Skeletal muscle satellite cell (primary cell): ENCODE results near the gene P2RY8.
A peak's percentile ranks its signal among the peaks of the same experiment; 100 is the strongest.
"Not testable (repeated sequence)": the region's sequence is repeated elsewhere in the genome, so short reads cannot be mapped to it uniquely, and the experiment has no call there.

ENCODE experiments used
- H3K27me3 ChIP-seq: 2 replicates; pipeline ENCODE4 v1.7.0; 2013; ENCODE audit warnings: low read length; ENCODE audit not compliant: control insufficient read depth, insufficient read depth
- H3K36me3 ChIP-seq: 2 replicates; pipeline ENCODE4 v1.7.0; 2013; ENCODE audit warnings: mild to moderate bottlenecking, control low read depth, low read length; ENCODE audit not compliant: insufficient read depth
- H3K4me1 ChIP-seq: 2 replicates; pipeline ENCODE4 v1.7.0; 2013; ENCODE audit warnings: low read length; ENCODE audit not compliant: control insufficient read depth, insufficient read depth
- H3K4me2 ChIP-seq: 2 replicates; pipeline ENCODE4 v1.7.0; 2013; ENCODE audit warnings: mild to moderate bottlenecking, low read length
- H3K4me3 ChIP-seq: 2 replicates; pipeline ENCODE4 v1.7.0; 2013; ENCODE audit warnings: low read length
- H3K9ac ChIP-seq: 2 replicates; pipeline ENCODE4 v1.7.0; 2013; ENCODE audit warnings: mild to moderate bottlenecking, low read depth, low read length, moderate library complexity
- H3K9me3 ChIP-seq: replicated peaks from 2 replicates; pipeline ENCODE4 v1.7.0; 2013; ENCODE audit warnings: mild to moderate bottlenecking, control low read depth, low read length

Gene P2RY8

GRCh38 chrX:1480082-1480785 lies 56.8 kb downstream of the P2RY8 start:
- no peaks in the 10 kb centered on the region for H3K36me3 ChIP-seq
- H3K4me3 ChIP-seq, result no peak overlapping the region
- no peaks in the 10 kb centered on the region for H3K27me3 ChIP-seq
- H3K9me3 ChIP-seq, result no peaks in the 10 kb centered on the region
- no peak overlapping the region for H3K4me2 ChIP-seq
- H3K9ac ChIP-seq, result no peak overlapping the region
- peaks cover 2% of the 10 kb centered on the region for H3K4me1 ChIP-seq

GRCh38 chrX:1477801-1478458 lies 59.1 kb downstream of the P2RY8 start:
- H3K9me3 ChIP-seq, result no peaks in the 10 kb centered on the region
- H3K36me3 ChIP-seq, result no peaks in the 10 kb centered on the region
- H3K27me3 ChIP-seq, result no peaks in the 10 kb centered on the region
- H3K4me3 ChIP-seq, result no peak overlapping the region
- H3K4me2 ChIP-seq, result no peak overlapping the region
- H3K9ac ChIP-seq, result no peak overlapping the region
- peaks cover 2% of the 10 kb centered on the region for H3K4me1 ChIP-seq

GRCh38 chrX:1477229-1477628 lies 59.8 kb downstream of the P2RY8 start:
- Histone ChIP-seq H3K27me3 (no peaks in the 10 kb centered on the region), H3K4me2 (no peak overlapping the region), H3K4me3 (no peak overlapping the region), H3K36me3 (no peaks in the 10 kb centered on the region), H3K9ac (no peak overlapping the region), H3K9me3 (no peaks in the 10 kb centered on the region), H3K4me1 (peaks cover 2% of the 10 kb centered on the region)

GRCh38 chrX:1476682-1477081 lies 60.3 kb downstream of the P2RY8 start:
- Histone ChIP-seq H3K4me3 (no peak overlapping the region), H3K27me3 (no peaks in the 10 kb centered on the region), H3K9ac (no peak overlapping the region), H3K9me3 (no peaks in the 10 kb centered on the region), H3K4me2 (no peak overlapping the region), H3K36me3 (no peaks in the 10 kb centered on the region), H3K4me1 (peaks cover 2% of the 10 kb centered on the region)

- Histone ChIP-seq H3K9me3 (no peaks in the 10 kb centered on the region), H3K4me1 (no peaks in the 10 kb centered on the region), H3K36me3 (no peaks in the 10 kb centered on the region), H3K27me3 (no peaks in the 10 kb centered on the region), H3K9ac (no peak overlapping the region), H3K4me3 (no peak overlapping the region), H3K4me2 (no peak overlapping the region)
These were observed 61.1 kb downstream of the P2RY8 start for GRCh38 chrX:1475881-1476280.

- Histone ChIP-seq H3K4me2 (no peak overlapping the region), H3K4me1 (no peaks in the 10 kb centered on the region), H3K27me3 (no peaks in the 10 kb centered on the region), H3K4me3 (no peak overlapping the region), H3K9ac (no peak overlapping the region), H3K36me3 (no peaks in the 10 kb centered on the region), H3K9me3 (no peaks in the 10 kb centered on the region)
These were observed 61.5 kb downstream of the P2RY8 start for GRCh38 chrX:1475481-1475880.

GRCh38 chrX:1474593-1474992 lies 62.4 kb downstream of the P2RY8 start:
- not testable (repeated sequence) for H3K4me3 ChIP-seq, H3K36me3 ChIP-seq, H3K9ac ChIP-seq, H3K27me3 ChIP-seq, H3K9me3 ChIP-seq, H3K4me1 ChIP-seq, H3K4me2 ChIP-seq

- Histone ChIP-seq H3K27me3 (peaks cover 4% of the 10 kb centered on the region), H3K9ac (no peak overlapping the region), H3K4me1 (peaks cover 4% of the 10 kb centered on the region), H3K4me2 (no peak overlapping the region), H3K36me3 (no peaks in the 10 kb centered on the region), H3K4me3 (no peak overlapping the region), H3K9me3 (no peaks in the 10 kb centered on the region)
These were observed 64.0 kb downstream of the P2RY8 start for GRCh38 chrX:1472975-1473374.

GRCh38 chrX:1468250-1468772 lies 68.7 kb downstream of the P2RY8 start:
- no peak overlapping the region for H3K4me3 ChIP-seq
- H3K9ac ChIP-seq, result no peak overlapping the region
- no peaks in the 10 kb centered on the region for H3K9me3 ChIP-seq
- peaks cover 35% of the 10 kb centered on the region for H3K27me3 ChIP-seq
- peak overlapping the region; percentile 21 for H3K4me2 ChIP-seq
- peaks cover 5% of the 10 kb centered on the region for H3K4me1 ChIP-seq
- no peaks in the 10 kb centered on the region for H3K36me3 ChIP-seq

- Histone ChIP-seq H3K9ac (no peak overlapping the region), H3K4me1 (peaks cover 15% of the 10 kb centered on the region), H3K4me2 (no peak overlapping the region), H3K36me3 (no peaks in the 10 kb centered on the region), H3K4me3 (no peak overlapping the region), H3K9me3 (no peaks in the 10 kb centered on the region), H3K27me3 (peaks cover 35% of the 10 kb centered on the region)
These were observed 69.9 kb downstream of the P2RY8 start for GRCh38 chrX:1466971-1467561.

- Histone ChIP-seq H3K4me3 (no peak overlapping the region), H3K27me3 (peaks cover 35% of the 10 kb centered on the region), H3K36me3 (no peaks in the 10 kb centered on the region), H3K4me1 (peaks cover 15% of the 10 kb centered on the region), H3K9ac (no peak overlapping the region), H3K4me2 (no peak overlapping the region), H3K9me3 (no peaks in the 10 kb centered on the region)
These were observed 70.7 kb downstream of the P2RY8 start for GRCh38 chrX:1466232-1466661.
